Limb (tissue), 2 donors: ENCODE results near the gene DOCK1.

ENCODE experiments used
- DNase-seq, 2 donors: peaks; one replicate each; pipeline ENCODE4 v3.0.0-alpha.2; 2016; ENCODE audit errors: extremely low spot score in 2 of 2

Gene DOCK1

DNA sequence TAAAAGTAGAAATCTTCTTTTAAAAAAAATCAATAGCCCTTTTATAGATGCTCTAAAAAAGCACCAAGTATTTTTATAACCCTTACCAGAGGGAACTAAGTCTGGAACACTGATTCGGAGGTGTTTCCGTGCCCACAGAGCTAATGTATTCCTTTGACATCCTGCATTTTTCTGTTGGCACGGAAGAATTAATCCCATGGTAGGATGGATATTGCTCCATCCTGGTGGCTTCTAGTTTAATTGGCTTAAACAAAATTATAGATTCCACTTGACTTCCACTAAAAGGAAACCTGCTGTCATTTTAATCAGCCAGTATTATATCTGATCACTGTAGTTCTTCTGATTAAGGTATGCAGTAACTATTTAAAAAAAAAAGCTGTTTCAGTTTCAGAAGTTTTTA, 479.8 kb downstream of the DOCK1 start:
- DNase-seq = no peak

DNA sequence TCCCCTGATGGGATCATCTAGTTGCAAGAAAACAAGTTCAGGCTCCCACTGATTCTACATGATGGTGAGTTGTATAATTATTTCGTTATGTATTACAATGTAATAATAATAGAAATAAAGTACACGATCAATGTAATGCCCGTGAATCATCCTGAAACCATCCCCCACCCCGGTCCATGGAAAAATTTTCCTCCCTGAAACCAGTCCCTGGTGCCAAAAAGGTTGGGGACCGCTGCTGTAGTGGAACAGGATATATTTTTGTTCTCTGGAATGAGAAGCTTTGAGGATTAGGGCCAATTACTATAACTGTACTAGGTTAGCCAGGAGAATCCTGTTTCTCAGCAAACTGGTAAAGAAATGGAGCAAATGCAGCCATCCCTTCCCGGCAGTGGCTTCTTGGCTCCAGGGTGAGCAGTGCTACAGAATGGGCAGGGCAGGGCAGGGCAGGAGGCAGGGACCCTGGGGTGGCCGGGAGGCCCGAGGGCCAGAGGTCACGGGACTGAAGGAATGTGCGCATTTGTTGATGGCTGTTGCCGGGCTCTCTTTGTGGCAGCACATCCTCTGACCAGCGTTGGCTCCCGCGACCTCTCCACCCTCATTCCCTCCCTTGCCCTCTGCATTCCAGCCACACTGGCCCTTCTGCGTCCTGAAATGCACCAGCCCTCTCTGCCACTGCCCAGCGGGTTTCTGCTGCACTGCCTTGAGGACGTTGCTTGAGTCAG, 481.5 kb downstream of the DOCK1 start:
- no peak for DNase-seq

DNA sequence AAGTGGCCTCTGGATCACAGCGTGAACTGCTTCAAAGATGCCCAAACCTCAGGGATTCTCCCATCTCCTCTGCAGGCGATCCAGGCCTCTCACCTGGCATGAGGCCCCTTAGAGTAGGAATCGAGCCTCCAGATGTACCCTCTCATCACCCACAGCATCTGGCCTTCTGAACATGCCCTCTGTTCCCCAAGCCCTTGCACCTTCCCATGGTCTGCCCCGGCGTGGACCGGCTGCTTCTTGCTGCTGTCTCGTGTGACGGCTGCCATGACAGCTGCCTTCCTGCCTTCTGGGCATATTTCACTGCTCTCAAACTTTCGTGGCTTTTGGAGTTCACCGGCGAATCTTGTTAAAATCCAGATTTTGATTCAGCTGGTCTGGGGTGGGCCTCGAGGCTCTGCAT, 486.6 kb downstream of the DOCK1 start:
- DNase-seq = no peak

DNA sequence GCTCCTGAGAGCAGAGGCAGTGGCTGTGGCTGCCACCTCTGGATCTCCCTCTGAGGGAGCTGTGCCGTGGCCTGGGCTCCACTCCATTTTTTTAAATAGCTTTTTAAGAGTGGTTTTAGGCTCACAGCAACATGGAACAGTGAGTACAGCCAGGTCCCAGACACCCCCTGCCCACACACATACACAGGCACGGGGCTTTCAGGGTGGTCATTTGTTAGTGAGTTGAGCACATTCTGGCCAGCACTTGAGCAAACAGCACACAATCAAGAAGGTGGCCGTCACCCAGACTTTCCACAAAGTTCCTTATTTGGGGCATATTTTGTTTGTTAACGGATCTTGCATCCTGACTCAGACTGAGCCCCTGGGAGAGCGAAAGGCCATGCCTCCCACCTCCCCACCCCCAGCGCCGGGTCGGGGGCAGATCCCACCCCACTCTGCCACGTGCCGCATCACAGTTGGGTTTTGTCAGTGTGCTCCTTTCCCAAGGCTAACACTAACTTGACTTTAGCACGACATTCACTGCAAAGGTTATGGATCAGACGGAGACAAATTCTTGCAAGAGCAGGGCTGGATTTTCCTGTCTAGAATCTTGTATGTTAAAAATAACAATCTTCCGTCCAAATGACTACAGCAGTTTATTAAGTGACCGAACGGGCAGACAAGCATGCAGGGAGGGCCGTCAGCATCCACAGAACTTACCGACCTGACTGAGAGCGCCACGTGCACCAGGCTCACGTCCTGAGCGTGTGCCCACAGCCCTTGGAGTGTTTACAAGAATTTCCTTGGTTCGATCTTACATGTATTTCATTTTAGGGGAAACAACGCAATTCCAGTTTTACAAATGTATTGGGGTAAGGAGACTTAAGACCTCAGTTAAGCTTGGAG, 487.4 kb downstream of the DOCK1 start:
- no peak for DNase-seq

DNA sequence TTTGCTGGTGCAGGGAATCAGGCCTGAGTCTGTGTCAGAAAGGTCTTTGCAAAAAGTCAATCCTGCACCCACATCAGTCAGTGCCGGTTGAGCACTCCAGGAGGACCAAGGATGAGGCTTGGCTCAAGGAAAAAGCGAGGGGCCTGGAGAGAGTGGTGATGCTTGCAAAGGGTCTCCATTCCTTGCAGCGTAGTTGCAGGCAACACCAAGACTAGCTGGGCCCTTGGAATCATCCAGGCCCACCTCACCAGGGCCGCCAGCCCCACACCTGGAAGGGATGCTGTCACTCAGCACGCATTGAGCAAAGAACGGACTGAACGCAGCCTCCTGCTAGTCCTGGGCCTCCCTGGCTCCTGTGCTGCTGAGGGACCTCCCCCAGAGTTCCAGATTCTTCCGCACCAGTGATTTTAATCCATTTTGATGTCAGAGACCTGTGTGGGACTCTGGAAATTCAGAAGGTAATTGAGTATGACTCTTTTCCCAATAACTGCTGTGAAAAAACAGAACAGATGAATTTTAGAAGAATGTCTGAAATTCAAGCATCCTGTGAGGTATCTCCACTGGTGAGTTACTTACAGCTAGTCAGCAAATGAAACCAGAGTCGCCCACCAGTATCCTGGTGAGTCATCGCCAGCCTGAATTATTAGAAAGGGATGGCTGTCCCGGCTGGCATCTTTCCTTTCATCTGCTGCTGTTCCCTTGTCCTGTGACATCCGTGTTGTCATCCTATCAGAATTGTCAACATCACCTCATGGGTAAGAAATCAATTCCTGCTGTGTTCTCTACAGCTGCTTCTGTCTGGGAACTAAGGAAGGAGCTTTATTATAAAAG, 493.1 kb downstream of the DOCK1 start:
- DNase-seq = no peak

DNA sequence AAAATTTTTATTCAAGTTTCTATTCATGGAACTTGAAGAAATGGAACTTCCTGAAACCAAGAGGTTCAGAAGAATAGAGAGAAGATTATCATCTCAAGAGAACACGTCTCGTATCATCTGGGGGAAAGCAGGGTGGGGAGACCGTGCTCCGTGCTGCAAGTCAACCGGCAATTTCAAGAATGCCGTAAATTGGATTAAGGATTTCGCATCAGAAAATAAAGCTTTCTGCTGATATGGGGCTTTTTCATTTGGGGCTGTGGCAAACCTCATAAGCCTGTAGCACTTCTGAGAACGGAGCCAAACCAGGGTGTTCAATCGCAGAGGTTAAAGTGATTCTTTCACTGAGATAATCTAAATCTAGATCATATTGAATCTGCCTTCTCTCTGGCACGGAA, 493.7 kb downstream of the DOCK1 start:
- no peak for DNase-seq

DNA sequence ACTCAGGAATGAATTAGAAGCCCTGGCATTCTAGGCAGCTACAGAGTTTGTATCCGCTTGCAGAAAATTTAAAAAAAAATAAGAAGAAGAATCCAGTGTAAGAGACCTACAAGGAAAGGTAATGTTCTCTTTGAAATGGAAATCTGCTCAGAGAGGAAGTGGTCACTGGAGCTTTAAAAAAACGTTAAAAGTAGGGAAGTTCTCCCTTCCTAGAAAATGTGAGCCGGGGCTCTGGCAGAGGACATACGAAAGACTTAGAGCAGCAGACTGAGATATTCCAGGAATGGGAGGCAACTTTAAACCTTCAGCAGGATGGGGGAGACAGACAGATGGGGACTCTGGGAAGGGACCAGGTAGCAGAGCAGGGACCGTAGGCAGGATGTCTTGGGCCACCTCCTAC, 494.4 kb downstream of the DOCK1 start:
- no peak for DNase-seq

DNA sequence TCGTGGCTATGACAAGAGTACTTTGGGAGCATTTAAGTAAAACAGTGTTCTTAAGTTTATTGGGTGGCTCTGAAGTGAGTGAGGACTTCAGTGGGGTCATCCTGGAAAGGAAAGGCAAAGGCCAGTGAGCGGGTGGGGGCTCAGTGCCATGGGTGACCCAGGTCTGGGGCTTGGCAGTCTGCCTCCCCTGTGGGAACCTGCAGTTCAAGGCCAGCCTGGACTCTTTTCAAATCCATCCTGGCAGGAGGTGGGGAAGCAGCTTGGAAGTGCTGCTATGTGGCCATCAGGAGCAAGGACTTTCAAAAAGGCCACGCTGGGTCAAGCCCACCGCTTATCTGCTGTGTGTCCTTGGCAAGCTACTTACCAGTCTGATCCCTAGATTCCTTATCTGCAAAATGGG, 495.0 kb downstream of the DOCK1 start:
- DNase-seq = no peak

DNA sequence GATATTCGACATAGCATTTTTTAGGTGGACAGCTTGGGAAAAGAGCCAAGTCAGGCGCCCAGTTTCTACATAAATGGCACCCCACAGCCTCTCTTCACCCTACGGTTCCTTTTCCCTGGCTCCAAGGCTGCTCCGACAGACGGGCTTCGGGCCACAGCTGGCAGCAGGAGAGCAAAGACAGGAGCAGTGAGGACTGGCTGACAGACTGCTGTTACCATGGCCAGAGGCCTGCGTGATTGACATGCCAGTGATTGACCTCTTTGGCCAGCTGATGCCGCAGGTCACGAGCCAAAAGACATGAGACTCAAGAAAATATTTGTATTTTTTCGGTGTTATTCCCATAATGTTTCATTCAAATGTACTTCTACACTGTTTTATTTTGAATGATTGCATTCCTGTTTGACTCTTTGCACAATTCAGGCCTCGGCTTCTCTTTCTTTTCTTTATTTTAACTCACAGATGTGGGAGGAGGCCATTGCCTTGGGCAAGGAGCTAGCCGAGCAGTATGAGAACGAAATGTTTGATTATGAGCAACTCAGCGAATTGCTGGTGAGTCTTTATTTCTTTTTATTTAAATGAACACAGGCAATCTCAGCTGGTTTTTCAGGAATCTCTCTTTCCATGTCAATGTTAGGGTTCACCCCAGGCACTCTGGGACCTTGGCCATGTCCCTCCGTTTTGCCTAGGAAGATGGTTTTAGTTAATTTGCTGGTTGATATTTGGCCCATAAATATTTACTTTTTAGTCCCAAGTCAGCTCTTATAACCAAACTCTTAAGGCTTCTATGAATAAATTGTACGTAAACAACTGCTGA, 497.6 kb downstream of the DOCK1 start:
- DNase-seq = no peak

DNA sequence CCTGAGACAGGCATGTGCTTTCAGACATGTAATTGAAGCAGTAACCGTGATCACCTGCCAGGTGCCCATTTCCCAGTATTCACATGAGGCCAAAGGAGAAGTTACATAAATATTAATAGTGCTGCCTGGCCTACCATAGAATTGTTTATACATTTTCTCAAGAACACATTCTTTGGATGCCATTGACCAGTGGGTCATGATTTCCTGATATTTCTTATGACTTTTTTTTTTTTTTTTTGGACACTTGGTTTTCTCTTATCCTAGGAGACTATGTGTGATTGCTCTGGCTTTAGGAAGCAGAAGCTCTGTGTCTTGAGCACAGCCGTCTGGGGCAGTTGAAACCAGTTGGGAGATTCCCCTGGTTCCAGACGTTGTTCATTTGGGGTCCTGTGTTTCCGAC, 500.0 kb downstream of the DOCK1 start:
- DNase-seq = no peak

DNA sequence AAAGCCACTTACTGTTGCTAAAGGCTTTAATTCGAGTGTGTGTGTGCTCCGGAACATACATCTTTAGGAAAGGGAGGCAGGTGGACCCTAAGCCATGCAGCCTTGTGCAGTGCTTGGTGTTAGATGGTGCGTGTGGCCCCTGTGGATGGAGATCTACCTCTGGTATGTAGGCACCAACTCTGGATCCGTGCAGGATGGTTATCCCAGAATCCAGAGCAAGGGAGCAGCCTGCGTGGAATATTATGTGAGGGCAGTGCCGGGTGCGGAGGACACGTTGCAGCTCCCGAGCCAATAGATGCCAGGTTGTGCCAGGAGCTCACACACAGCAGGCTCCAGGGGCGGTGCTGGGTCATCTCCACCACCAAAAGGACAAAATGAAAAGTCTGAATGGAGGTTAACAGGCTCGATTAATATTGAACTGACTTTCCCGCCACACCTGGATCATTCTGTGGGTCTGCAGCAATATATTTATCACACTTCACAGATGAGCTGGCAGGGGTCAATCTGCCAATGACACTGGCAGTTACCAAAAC, 500.9 kb downstream of the DOCK1 start:
- DNase-seq = no peak

DNA sequence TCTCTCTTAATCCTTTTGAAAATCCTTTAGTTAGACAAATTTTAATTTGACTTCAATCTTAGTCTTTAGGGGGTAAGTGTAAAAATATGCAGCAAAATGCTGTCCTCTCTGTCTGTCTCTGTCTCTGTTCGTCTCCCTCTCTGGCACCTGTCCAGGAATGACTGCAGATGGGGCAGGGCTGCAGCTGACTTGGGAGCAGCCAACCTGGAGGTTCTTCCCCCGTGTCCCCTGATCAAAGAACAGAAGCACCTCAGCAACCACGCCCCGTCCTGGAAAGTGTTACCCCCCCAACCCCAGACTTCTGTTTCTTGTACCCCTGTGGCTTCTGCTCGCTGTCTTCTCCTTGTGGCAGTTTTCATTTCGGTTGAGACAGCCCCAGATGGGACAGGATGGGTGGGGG, 502.3 kb downstream of the DOCK1 start:
- DNase-seq = no peak

DNA sequence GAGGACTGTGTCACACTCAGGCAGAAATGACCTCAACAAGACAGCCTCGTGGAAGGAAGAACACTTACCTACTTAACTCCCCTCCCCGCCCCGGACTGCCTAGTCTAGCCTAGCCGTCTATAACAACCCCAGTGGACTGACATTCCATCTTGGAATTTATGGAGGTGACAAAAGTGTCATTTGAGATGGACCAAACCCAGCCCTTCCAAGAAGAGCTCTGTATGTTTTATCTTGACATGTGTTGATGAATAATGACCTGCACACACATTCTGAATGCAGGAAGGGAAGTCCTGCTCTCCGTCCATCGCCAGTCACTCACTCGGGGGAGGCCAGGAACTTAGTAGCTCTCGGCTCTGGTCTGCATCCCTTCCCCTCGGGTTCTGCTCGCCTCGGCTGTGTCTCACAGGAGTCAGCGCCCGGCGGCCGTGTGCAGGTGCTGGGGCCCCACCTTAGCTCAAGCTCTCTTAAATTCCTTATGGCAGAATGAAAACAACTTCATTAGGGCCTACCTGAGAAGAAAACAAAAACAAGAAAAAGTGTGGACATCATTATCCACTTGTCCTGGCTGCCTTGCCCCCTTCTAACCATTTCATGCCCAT, 503.0 kb downstream of the DOCK1 start:
- DNase-seq = no peak

DNA sequence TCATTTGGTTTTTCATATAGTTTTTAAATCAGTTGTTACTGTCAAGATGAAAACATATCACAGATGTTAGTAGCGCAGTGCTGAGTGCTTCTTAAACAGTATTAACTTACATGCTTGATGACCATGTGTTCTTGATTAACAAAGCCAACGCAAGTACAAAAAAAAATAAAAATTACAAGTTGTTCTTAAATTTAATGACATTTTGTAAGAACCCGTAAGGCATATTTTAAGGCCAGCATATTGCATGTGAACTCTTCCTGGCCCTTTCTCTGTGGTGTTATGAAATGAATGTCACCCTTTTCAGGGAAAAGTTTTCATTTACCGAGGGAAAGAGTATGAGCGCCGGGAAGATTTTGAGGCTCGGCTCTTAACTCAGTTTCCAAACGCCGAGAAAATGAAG, 503.5 kb downstream of the DOCK1 start:
- DNase-seq = peak in 1 of 2 donors; percentile 17

DNA sequence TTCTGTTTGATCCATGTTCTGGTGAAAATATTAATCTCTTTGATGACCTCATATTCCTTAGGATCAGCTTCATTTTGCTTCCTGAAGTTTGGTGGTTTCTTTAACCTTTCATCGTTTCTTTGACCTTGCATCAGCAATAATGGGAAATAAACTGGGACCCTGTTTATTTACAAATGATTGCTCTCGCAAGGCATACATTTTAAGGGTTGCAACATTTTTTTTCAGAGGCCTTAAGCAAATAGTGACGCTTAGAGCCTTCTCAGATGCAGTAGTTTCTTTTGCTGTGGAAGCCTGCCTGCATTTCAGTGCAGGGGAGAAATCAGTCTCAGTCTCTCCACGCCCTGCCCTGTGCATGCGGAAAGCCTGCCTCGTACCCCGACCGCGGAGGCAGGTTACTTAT, 504.8 kb downstream of the DOCK1 start:
- no peak for DNase-seq

DNA sequence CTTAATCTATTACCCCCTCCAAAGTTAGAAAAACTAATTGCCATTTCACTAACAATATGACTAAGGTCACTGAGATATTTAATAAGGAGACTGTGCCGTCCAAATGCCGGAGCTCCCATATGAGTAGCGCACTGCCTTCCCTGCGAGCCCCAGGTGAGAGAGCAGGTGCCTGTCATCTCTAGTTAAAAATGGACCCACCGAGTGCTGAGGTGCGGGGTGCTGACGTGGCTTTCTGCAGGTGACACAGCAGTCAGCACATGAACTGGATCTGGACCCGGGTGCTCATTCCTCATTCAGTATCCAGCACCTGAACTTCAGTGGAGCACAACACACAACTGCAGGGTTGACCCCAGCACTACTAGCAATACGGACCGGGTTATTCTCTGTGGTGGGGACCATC, 505.8 kb downstream of the DOCK1 start:
- DNase-seq = no peak

DNA sequence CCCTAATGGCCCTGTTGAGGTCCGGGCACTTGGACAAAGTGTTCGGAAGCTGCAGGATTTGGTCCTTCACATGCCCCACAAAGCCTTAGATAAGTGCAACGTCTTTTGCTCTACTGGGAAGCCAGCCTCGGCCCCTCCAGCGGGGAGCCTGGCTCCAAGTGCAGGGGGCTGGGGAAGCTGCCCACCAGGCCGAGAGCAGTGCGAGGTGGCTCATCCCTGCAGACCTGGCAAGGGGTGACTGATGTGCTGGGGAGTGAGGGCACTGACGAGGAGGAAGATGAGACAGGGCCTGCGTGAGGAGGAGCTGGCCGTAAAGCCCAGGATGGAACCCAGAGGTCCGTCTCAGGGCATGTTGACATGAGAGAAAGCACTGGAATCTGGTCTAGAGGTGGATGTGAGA, 508.1 kb downstream of the DOCK1 start:
- no peak for DNase-seq

DNA sequence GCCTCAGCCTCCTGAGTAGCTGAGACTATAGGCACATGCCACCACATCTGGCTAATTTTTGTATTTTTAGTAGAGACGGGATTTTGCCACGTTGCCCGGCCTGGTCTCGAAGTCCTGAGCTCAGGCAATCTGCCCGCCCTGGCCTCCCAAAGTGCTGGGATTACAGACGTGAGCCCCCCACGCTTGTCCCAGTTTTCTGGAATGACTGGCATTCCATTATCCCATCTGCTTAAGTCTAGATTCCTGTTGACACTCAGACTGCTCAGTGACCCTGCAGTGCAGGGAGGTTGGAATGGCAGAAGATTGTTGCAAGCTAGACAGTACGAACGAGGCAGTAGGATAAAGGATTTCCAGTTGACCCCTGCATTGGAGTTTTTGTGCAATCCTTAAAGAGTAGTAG, 508.8 kb downstream of the DOCK1 start:
- DNase-seq = no peak

DNA sequence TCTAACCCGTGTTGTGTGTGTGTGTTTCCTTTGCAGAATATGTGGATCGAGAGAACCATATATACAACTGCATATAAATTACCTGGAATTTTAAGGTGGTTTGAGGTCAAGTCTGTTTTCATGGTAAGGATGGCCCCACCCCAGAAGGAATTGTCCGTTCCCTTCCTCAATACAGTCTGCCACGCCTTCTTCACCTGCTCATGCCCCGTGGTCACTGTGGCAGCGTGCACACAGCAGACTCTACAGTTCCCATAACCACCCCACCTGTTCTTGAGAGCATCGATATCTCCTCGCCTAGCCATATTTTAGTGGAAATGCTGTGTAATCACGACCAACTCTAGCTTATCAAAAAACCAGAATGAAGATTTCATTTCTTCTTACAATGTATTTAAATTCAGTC, 509.9 kb downstream of the DOCK1 start:
- DNase-seq = no peak

DNA sequence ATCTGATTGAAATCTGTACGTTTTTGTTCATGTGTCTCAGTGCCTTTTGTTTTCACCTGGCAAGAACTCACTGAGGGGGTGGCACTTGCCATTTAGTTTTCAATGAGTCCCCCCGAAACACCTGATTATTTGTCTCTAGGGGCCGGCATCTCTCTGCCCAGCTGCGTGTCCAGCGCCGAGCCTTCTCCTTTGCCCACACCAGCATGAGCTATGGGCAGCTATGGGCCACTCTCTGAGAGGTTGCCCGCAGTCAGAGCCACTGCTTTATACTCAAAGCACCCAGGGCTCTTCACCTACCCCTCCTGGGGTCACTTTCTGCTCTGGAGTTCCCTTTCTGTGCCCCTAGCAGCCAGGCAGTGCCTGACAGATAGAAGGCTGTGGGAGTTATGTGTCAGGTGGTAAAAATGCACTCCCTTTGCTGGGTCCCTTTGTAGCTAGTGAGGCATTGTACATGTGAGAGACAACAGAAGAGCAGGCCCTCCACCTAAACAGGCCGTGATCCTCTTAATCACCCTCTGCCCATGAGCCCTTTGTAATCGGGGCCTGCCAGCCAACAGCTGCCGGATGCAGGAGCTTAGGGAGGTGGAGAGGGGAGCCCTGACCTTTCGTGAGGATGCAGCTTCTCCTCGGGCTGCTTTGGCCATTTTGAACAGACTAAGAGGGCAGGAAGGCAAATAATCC, 510.8 kb downstream of the DOCK1 start:
- no peak for DNase-seq
